SK-N-MC (cell line): ENCODE data around the gene PHRF1.

Experiments used
- EZH2 ChIP-seq: fragments of 200-600 bp; sonication (generic); IDR thresholded peaks from one replicate; pipeline ENCODE4 v1.6.1; 2017; ENCODE audit warnings: antibody characterized with exemption
- FOXP2 ChIP-seq: optimal IDR thresholded peaks from 2 replicates; pipeline ENCODE3; 2011; ENCODE audit warnings: mild to moderate bottlenecking, moderate library complexity; ENCODE audit not compliant: insufficient read depth; ENCODE audit errors: extremely low read length, control extremely low read depth
- POLR2AphosphoS5 ChIP-seq: IDR thresholded peaks from 2 replicates; pipeline ENCODE4 v1.6.1; 2012; ENCODE audit warnings: mild to moderate bottlenecking, low read depth, low read length, borderline replicate concordance

- TF ChIP-seq EZH2 (no peak), POLR2AphosphoS5 (no peak), FOXP2 (no peak)
Observed at GRCh38 chr11:623349-623869, 47.1 kb downstream of the PHRF1 start.
